Ishikawa (cell line): ENCODE measurements around the gene PSMB8.

ENCODE experiments used
- CEBPB ChIP-seq: IDR thresholded peaks from 2 replicates; pipeline ENCODE4 v1.6.1; 2012
- CREB1 ChIP-seq: IDR thresholded peaks from 2 replicates; pipeline ENCODE4 v1.6.1; 2012; ENCODE audit warnings: low read depth
- EGR1 ChIP-seq: IDR thresholded peaks from 2 replicates; pipeline ENCODE4 v1.6.1; 2012
- EP300 ChIP-seq: IDR thresholded peaks from 2 replicates; pipeline ENCODE4 v1.6.1; 2012; ENCODE audit warnings: borderline replicate concordance
- FOXM1 ChIP-seq: IDR thresholded peaks from 2 replicates; pipeline ENCODE4 v1.6.1; 2012; ENCODE audit warnings: low read depth, borderline replicate concordance
- MAX ChIP-seq: IDR thresholded peaks from 2 replicates; pipeline ENCODE4 v1.6.1; 2012
- NFIC ChIP-seq: IDR thresholded peaks from 2 replicates; pipeline ENCODE4 v1.6.1; 2012
- RAD21 ChIP-seq: IDR thresholded peaks from 2 replicates; pipeline ENCODE4 v1.6.1; 2012; ENCODE audit warnings: low read depth
- REST ChIP-seq: IDR thresholded peaks from 2 replicates; pipeline ENCODE4 v1.6.1; 2012; ENCODE audit warnings: low read depth, mild to moderate bottlenecking
- TAF1 ChIP-seq: IDR thresholded peaks from 2 replicates; pipeline ENCODE4 v1.6.1; 2012; ENCODE audit warnings: low read depth, mild to moderate bottlenecking
- TCF12 ChIP-seq: IDR thresholded peaks from 2 replicates; pipeline ENCODE4 v1.6.1; 2012; ENCODE audit warnings: low read depth
- TEAD4 ChIP-seq: IDR thresholded peaks from 2 replicates; pipeline ENCODE4 v1.6.1; 2012
- USF1 ChIP-seq: IDR thresholded peaks from 2 replicates; pipeline ENCODE4 v1.6.1; 2012
- YY1 ChIP-seq: IDR thresholded peaks from 2 replicates; pipeline ENCODE4 v1.6.1; 2012; ENCODE audit warnings: low read depth
- ZBTB7A ChIP-seq: IDR thresholded peaks from 2 replicates; pipeline ENCODE4 v1.6.1; 2012; ENCODE audit warnings: low read depth

Gene PSMB8

GRCh38 chr6:32799740-32800139, 44.1 kb downstream of the PSMB8 start:
- TF ChIP-seq CEBPB: no peak
- TF ChIP-seq FOXM1: no peak
- TF ChIP-seq USF1: no peak

- TF ChIP-seq ZBTB7A (no peak), EGR1 (no peak)
Observed at GRCh38 chr6:32799168-32799567, 44.7 kb downstream of the PSMB8 start.

GRCh38 chr6:32796848-32797776, 46.7 kb downstream of the PSMB8 start:
- TF ChIP-seq ZBTB7A (no peak), TEAD4 (no peak), REST (no peak), EP300 (no peak), MAX (no peak), CEBPB (peak; percentile 80), USF1 (no peak), TCF12 (no peak), YY1 (no peak), NFIC (no peak), TAF1 (no peak), EGR1 (no peak), RAD21 (peak; percentile 76), CREB1 (no peak), FOXM1 (no peak)

- no peak for TF ChIP-seq TEAD4
- TF ChIP-seq REST: no peak
- TF ChIP-seq EP300: no peak
- no peak for TF ChIP-seq EGR1
- no peak for TF ChIP-seq USF1
- no peak for TF ChIP-seq TAF1
- TF ChIP-seq RAD21: no peak
- TF ChIP-seq CEBPB: no peak
- no peak for TF ChIP-seq YY1
- no peak for TF ChIP-seq NFIC
Observed at GRCh38 chr6:32794510-32794909, 49.3 kb downstream of the PSMB8 start.

GRCh38 chr6:32792901-32793435, 50.9 kb downstream of the PSMB8 start:
- TF ChIP-seq REST (no peak), ZBTB7A (no peak), TAF1 (no peak), CEBPB (no peak)
